ENCODE measurements around the gene RYR2. TPM values are rescaled to one million over a fixed set of nuclear protein-coding genes. Genes with fewer than 3 reads are reported as not detected.

RYR2 gene
- total RNA-seq, 4 donors from 2014 or later, result 0.53 to 1.2 (median 0.57) TPM

DNA sequence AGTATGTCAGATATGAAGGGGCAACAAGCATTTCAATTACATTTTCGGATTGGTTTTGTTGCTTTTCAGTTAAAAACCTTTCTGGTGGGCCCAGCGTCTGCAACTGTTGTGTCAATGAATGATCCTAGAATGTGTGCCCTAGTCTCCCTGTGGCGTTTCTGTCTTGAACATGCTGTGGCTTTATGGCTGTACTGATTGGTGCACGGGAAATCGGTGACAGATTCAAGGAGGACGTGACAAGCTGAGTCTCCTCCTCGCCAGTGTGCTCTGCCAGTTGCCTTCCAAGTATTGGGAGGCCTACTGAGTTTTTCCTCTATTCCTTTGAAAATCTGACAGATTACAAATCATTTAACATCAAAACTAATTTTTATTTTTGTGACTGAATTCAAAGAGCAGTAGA, 721.2 kb downstream of the RYR2 start:
- Histone ChIP-seq H3K27ac (no peak overlapping the region), H3K4me1 (no peaks in the 10 kb centered on the region), H3K4me3 (no peak overlapping the region), H3K36me3 (no peaks in the 10 kb centered on the region), H3K27me3 (no peaks in the 10 kb centered on the region), H3K9me3 (no peaks in the 10 kb centered on the region)
- WGBS, result 79% methylated on average over 7 of the region's 7 CpGs
- TF ChIP-seq EP300 (IDR thresholded peaks at IDR 0.05), result no peak
- no peak for DNase-seq (ENCODE audit: low spot score in 2 of 2)

DNA sequence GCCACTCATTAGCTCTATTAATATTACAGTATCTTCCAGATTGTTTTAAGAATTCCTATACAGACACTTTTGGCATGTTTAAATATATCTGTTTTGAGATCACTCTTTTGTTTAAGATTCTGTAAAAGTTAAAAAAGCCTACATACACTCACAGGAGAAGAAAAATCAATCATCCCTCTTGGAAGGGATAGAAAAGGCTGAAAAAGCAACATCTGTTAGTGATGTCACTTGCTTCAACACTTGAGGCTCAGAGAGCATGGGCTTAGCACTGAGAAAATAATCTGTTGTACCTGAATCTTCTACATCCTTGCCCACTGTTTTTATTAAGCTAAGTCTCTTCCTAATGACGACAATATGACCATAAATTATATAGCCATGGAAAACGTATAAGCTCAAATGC, 721.8 kb downstream of the RYR2 start:
- no peak for DNase-seq (ENCODE audit: low spot score in 2 of 2)
- Histone ChIP-seq H3K36me3 (no peaks in the 10 kb centered on the region), H3K27ac (no peak overlapping the region), H3K9me3 (no peaks in the 10 kb centered on the region), H3K4me3 (no peak overlapping the region), H3K27me3 (no peaks in the 10 kb centered on the region), H3K4me1 (no peaks in the 10 kb centered on the region)
- WGBS, result 54% methylated on average over 2 of the region's 2 CpGs
- TF ChIP-seq EP300 (IDR thresholded peaks at IDR 0.05) (no peak), POLR2AphosphoS5 (IDR thresholded peaks at IDR 0.05) (no peak), POLR2A (IDR thresholded peaks at IDR 0.05) (no peak)
- TF ChIP-seq, protein P1, sequence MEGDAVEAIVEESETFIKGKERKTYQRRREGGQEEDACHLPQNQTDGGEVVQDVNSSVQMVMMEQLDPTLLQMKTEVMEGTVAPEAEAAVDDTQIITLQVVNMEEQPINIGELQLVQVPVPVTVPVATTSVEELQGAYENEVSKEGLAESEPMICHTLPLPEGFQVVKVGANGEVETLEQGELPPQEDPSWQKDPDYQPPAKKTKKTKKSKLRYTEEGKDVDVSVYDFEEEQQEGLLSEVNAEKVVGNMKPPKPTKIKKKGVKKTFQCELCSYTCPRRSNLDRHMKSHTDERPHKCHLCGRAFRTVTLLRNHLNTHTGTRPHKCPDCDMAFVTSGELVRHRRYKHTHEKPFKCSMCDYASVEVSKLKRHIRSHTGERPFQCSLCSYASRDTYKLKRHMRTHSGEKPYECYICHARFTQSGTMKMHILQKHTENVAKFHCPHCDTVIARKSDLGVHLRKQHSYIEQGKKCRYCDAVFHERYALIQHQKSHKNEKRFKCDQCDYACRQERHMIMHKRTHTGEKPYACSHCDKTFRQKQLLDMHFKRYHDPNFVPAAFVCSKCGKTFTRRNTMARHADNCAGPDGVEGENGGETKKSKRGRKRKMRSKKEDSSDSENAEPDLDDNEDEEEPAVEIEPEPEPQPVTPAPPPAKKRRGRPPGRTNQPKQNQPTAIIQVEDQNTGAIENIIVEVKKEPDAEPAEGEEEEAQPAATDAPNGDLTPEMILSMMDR (IDR thresholded peaks at IDR 0.05), result no peak

DNA sequence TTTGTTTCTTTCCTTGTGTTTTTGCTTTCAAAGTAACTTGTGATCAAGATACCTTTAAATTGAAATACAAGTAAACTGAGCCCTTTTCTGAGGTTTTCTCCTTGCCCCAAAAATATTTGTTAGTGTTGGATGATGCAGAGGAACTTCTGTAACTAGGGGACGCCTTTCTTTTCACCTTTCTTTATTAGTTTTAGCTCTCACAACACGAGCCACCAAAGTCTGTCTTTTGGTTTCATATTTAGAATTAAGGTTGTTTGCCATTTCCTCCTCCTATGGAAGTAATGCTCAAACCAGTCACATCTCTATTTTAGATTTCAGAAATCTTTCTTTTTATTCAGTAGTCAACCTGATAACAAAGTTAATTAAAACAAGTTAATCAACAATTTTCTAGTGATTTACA, 727.9 kb downstream of the RYR2 start:
- no peak overlapping the region for H3K27ac ChIP-seq
- TF ChIP-seq POLR2AphosphoS5 (IDR thresholded peaks at IDR 0.05) (no peak), POLR2A (IDR thresholded peaks at IDR 0.05) (no peak), EP300 (IDR thresholded peaks at IDR 0.05) (no peak)
- TF ChIP-seq, protein P1 (IDR thresholded peaks at IDR 0.05), result no peak
- no peaks in the 10 kb centered on the region for H3K27me3 ChIP-seq
- no peaks in the 10 kb centered on the region for H3K9me3 ChIP-seq
- no peak overlapping the region for H3K4me3 ChIP-seq
- no peaks in the 10 kb centered on the region for H3K36me3 ChIP-seq
- 62% methylated on average over 2 of the region's 2 CpGs for WGBS
- no peak for DNase-seq (ENCODE audit: low spot score in 2 of 2)
- no peaks in the 10 kb centered on the region for H3K4me1 ChIP-seq

DNA sequence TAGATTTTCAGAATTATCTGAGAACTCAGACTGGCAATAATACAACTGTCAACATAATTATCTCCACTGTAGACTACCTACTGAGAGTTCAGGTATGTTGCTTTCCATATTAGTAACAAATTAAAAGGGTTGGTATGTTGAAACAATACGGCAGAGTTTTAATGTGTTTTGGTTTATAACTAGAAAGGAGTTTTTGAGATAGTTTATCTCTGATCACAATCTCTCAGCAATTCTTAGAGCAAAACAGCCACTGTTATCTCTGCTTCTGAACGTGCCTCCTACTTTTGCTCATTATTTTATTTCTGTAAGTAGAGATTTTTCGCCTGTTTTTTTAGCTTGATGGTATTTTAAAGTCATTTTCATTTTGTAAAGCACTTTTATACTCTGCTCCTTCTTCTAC, 730.0 kb downstream of the RYR2 start:
- no peaks in the 10 kb centered on the region for H3K36me3 ChIP-seq
- H3K4me3 ChIP-seq, result no peak overlapping the region
- 55% methylated on average over 3 of the region's 3 CpGs for WGBS
- no peak for TF ChIP-seq POLR2A (IDR thresholded peaks at IDR 0.05)
- no peak for TF ChIP-seq EP300 (IDR thresholded peaks at IDR 0.05)
- no peaks in the 10 kb centered on the region for H3K9me3 ChIP-seq
- H3K27me3 ChIP-seq, result no peaks in the 10 kb centered on the region
- H3K27ac ChIP-seq, result no peak overlapping the region
- DNase-seq (ENCODE audit: low spot score in 2 of 2), result no peak
- no peaks in the 10 kb centered on the region for H3K4me1 ChIP-seq

DNA sequence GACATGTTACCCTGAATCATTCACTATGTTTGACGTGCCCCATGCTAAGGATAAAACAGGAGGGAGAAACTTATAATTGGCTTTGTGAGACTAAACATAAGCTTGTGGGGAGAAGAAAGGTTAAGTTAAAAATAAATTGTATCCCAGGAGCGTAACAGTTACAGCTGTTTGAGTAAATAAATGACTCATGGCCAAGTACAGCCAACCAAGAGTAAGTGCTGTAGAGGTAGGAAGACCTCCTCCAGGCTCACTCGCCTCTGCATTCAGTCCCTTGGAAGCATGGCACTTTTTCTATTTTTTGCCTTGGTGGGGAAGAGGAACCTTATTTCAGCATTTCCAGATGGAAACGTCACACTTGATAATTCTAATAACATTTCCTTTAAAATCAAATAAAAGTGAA, 732.3 kb downstream of the RYR2 start:
- 79% methylated on average over 4 of the region's 4 CpGs for WGBS
- no peak for DNase-seq (ENCODE audit: low spot score in 2 of 2)
- H3K36me3 ChIP-seq, result no peaks in the 10 kb centered on the region
- no peak overlapping the region for H3K27ac ChIP-seq
- H3K9me3 ChIP-seq, result no peaks in the 10 kb centered on the region
- H3K4me3 ChIP-seq, result no peak overlapping the region
- TF ChIP-seq, protein P1 (IDR thresholded peaks at IDR 0.05), result no peak
- TF ChIP-seq EP300 (IDR thresholded peaks at IDR 0.05), result no peak
- TF ChIP-seq POLR2AphosphoS5 (IDR thresholded peaks at IDR 0.05), result no peak
- TF ChIP-seq POLR2A (IDR thresholded peaks at IDR 0.05), result no peak
- no peaks in the 10 kb centered on the region for H3K4me1 ChIP-seq
- no peaks in the 10 kb centered on the region for H3K27me3 ChIP-seq

DNA sequence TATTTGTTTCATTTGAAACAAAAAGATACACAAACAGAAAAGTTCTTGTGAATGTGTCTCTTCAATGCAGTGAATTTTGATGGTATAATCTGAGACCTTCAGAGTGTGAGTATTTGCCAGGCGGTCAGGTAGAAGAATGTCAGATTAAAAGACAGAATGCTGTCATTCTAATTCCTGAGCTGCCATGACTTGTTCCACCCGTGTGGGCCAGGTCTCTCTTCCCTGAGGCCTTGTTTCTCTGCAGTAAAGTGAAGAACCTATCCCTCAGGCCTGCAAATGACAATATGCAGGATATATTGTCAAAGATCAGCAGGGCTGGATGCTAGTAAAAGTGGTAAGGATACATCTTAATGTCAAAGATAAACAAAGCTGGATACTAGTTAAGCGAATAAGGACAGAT, 737.4 kb downstream of the RYR2 start:
- 60% methylated on average over 3 of the region's 3 CpGs for WGBS

More for the DNA sequence above, 737.4 kb downstream of the RYR2 start:
- no peaks in the 10 kb centered on the region for H3K36me3 ChIP-seq
- H3K27me3 ChIP-seq, result no peaks in the 10 kb centered on the region
- no peaks in the 10 kb centered on the region for H3K9me3 ChIP-seq
- TF ChIP-seq EP300 (IDR thresholded peaks at IDR 0.05) (no peak), POLR2A (IDR thresholded peaks at IDR 0.05) (no peak), POLR2AphosphoS5 (IDR thresholded peaks at IDR 0.05) (no peak)
- TF ChIP-seq, protein P1 (IDR thresholded peaks at IDR 0.05), result no peak
- no peak overlapping the region for H3K4me3 ChIP-seq
- H3K4me1 ChIP-seq, result no peaks in the 10 kb centered on the region
- no peak overlapping the region for H3K27ac ChIP-seq
- DNase-seq (ENCODE audit: low spot score in 2 of 2), result no peak

Data from suprapubic skin (tissue), 4 donors.